Omental fat pad (tissue), 4 donors: ENCODE data around the gene RARRES2. TPM values are rescaled to one million over a fixed set of nuclear protein-coding genes. Genes with fewer than 3 reads are reported as not detected.
"Not testable (repeated sequence)": the region's sequence is repeated elsewhere in the genome, so short reads cannot be mapped to it uniquely, and the experiment has no call there.

Experiments used
- ATAC-seq: fragments of 150-250 bp; one replicate; pipeline ENCODE4 v1.9.1; 2016; ENCODE audit warnings: mild to moderate bottlenecking, moderate library complexity; ENCODE audit not compliant: low FRiP score
- DNase-seq: peaks from one replicate; pipeline ENCODE4 v3.0.0-alpha.2; 2019; ENCODE audit warnings: low spot score
- CTCF ChIP-seq, 3 donors: fragments of 450-650 bp; IDR thresholded peaks; one replicate each; pipeline ENCODE4 v1.5.1; 2016 to 2017; ENCODE audit warnings: antibody characterized with exemption in 3 of 3, mild to moderate bottlenecking in 3 of 3, moderate library complexity in 2 of 3
- total RNA-seq, 4 donors: library from RNA; depleted of rRNA; stranded (reverse); fragments of >200 nt; gene quantifications; one replicate each; pipeline ENCODE4 v1.1.0, GENCODE V29; 2016

The RARRES2 gene
- 100 to 1,000 TPM in 3 of 4 donors, 10 to 100 TPM in 1; 93.9 to 433 (median 218) TPM for total RNA-seq

GRCh38 chr7:150341263-150342120 lies at the start of gene RARRES2:
Gene RARRES2, minus strand, starts transcription at chr7:150341629. Its CDS starts 1,020 bp downstream, at chr7:150340609.
- no peak for DNase-seq
- ATAC-seq, result peak; percentile 78
- no peak for TF ChIP-seq CTCF (IDR thresholded peaks at IDR 0.05)

GRCh38 chr7:150390205-150390604 lies 48.8 kb upstream of the RARRES2 start:
- TF ChIP-seq CTCF (IDR thresholded peaks at IDR 0.05), result no peak
- ATAC-seq (no peak), DNase-seq (no peak)

- ATAC-seq (no peak), DNase-seq (no peak)
- no peak for TF ChIP-seq CTCF (IDR thresholded peaks at IDR 0.05)
Observed at GRCh38 chr7:150389532-150389816, 48.0 kb upstream of the RARRES2 start.

GRCh38 chr7:150388709-150389531 lies 47.5 kb upstream of the RARRES2 start:
- TF ChIP-seq CTCF (IDR thresholded peaks at IDR 0.05), result no peak
- peak; percentile 54 for ATAC-seq
- no peak for DNase-seq

GRCh38 chr7:150388306-150388705 lies 46.9 kb upstream of the RARRES2 start:
- TF ChIP-seq CTCF (IDR thresholded peaks at IDR 0.05), result no peak
- ATAC-seq (no peak), DNase-seq (no peak)

GRCh38 chr7:150385884-150386283 lies 44.5 kb upstream of the RARRES2 start:
- ATAC-seq, DNase-seq: not testable (repeated sequence)

GRCh38 chr7:150385302-150385723 lies 43.9 kb upstream of the RARRES2 start:
- no peak for DNase-seq
- TF ChIP-seq CTCF (IDR thresholded peaks at IDR 0.05), result no peak
- no peak for ATAC-seq
